IPS-15b (cell line): ENCODE data around the gene CEP112.

ENCODE experiments used
- H3K27me3 ChIP-seq: one replicate; pipeline ENCODE4 v1.6.1; 2013; ENCODE audit warnings: low read length; ENCODE audit not compliant: control insufficient read depth, insufficient read depth
- H3K36me3 ChIP-seq: one replicate; pipeline ENCODE4 v1.6.1; 2013; ENCODE audit warnings: low read length; ENCODE audit not compliant: control insufficient read depth, insufficient read depth
- H3K4me1 ChIP-seq: one replicate; pipeline ENCODE4 v1.6.1; 2013; ENCODE audit warnings: mild to moderate bottlenecking, low read length; ENCODE audit not compliant: control insufficient read depth, insufficient read depth
- H3K4me3 ChIP-seq: one replicate; pipeline ENCODE4 v1.5.1; 2013; ENCODE audit warnings: low read depth, low read length
- H3K9ac ChIP-seq: one replicate; pipeline ENCODE4 v1.6.1; 2013; ENCODE audit warnings: low read depth, mild to moderate bottlenecking, low read length
- H3K9me3 ChIP-seq: one replicate; pipeline ENCODE4 v1.6.1; 2013; ENCODE audit warnings: mild to moderate bottlenecking, low read length; ENCODE audit not compliant: control insufficient read depth, insufficient read depth

The CEP112 gene

DNA sequence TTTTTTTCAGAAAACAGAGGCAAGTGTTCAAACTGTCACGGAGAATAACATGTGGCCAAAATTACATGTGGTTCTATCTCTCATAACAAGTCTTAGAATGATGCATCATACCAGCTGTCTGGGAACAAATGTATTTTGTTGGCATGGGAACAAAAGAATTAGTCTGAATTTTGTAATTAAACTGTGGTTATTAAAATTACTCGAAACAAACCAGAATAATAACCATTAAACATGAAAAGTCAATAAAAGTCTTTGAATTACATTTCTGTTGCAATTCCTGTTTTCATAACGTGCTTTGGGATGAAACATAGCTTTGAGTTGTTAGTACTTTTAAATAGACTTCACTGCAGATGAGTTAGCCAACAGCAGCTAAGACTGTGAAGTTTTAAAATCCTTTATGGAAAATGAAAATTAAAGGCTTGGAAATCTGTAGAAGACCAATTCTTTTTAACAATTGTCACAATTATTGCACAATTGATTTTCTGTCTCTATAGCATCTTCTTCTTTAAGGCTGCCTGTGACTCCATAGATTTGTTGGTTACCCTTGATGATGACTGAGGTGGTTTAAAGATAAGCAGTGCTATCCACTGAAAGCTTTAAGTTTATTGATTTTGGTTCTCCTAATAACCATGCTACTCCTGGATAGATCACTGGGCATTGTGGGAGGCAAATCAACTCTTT lies 512.6 kb downstream of the CEP112 start:
- Histone ChIP-seq H3K27me3 (peaks cover 9% of the 10 kb centered on the region), H3K4me1 (peaks cover 2% of the 10 kb centered on the region), H3K9me3 (no peaks in the 10 kb centered on the region), H3K9ac (no peak overlapping the region), H3K36me3 (no peaks in the 10 kb centered on the region), H3K4me3 (no peak overlapping the region)

DNA sequence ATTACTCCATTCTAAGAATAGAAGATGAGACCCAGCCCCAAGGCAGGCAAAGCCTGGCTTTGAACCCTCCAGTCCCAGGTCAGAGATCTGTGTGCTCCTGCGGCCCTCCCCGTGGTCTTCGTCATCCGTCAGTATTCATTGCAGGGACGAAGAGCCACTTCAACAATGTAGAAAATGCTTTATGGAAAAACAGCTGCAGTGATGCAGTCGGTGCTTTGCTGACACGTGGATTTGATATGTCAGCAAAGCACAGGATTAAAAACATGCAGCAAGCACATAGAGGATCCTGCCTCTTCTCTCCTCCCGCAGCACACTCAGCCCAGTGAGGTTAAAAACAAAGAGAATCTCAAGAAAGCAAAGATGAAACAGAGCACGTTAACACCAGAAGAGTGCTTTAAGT lies 513.4 kb downstream of the CEP112 start:
- no peaks in the 10 kb centered on the region for H3K9me3 ChIP-seq
- H3K4me3 ChIP-seq: no peak overlapping the region
- no peaks in the 10 kb centered on the region for H3K36me3 ChIP-seq
- H3K4me1 ChIP-seq: peaks cover 2% of the 10 kb centered on the region
- H3K27me3 ChIP-seq: peaks cover 9% of the 10 kb centered on the region
- no peak overlapping the region for H3K9ac ChIP-seq

DNA sequence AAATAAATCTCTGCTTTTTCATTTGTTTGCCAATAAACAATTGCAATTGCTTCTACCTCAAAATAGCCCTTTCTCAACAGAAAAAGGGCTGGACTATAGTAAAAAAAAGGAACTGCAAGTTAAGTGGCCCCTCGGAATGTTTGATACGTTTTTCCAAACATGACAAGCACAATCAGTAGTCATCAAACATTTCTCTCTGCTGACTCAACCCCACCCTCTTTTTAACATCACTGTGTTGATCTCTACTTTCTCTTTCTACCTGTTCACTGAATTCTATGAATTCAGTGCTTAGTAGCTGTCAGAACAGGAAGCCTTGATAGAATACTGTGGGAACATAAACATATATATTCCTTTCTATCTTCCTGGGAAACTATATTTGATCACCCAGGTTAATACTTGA lies 514.0 kb downstream of the CEP112 start:
- H3K27me3 ChIP-seq: peaks cover 8% of the 10 kb centered on the region
- no peak overlapping the region for H3K9ac ChIP-seq
- no peak overlapping the region for H3K4me3 ChIP-seq
- H3K9me3 ChIP-seq: no peaks in the 10 kb centered on the region
- H3K4me1 ChIP-seq: no peaks in the 10 kb centered on the region
- H3K36me3 ChIP-seq: no peaks in the 10 kb centered on the region

DNA sequence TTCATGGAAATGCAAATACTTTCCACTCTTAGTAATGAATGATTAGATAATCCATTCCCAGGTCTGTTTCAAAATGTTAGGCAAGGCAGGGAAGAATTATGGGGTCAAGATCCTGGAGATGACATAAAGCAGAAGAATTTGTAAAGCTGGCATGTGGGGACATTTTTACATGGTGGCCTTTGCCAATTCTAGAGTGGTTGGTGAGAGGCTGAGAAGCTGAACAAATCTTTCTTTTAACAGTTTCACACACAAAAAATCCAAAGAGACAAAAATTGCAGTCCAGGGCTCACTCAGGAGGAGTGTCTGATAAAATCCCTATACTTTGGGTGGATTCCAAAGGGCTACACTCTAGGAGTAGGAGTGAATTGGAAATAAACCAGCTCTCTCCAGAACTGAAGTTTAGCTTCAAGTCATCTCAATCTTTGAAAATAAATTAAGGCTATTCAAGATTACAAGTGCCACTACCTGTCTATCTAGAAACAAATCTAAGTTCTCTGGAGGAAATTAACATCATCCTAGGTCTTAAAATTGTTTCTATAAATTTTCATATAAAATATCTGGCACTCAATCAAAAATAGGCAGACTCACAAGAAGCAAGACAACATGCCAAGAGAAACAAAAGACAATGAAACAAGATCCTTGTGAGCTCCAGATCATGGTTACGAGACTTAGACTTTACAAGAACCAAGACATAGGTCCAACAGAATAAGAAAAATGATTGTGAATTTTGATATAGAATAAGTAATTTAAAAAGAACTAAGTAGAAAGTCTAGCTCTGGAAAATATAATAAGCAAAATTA lies 517.5 kb downstream of the CEP112 start:
- Histone ChIP-seq H3K36me3 (no peaks in the 10 kb centered on the region), H3K9me3 (no peaks in the 10 kb centered on the region), H3K4me1 (no peaks in the 10 kb centered on the region), H3K9ac (no peak overlapping the region), H3K4me3 (no peak overlapping the region), H3K27me3 (no peaks in the 10 kb centered on the region)

DNA sequence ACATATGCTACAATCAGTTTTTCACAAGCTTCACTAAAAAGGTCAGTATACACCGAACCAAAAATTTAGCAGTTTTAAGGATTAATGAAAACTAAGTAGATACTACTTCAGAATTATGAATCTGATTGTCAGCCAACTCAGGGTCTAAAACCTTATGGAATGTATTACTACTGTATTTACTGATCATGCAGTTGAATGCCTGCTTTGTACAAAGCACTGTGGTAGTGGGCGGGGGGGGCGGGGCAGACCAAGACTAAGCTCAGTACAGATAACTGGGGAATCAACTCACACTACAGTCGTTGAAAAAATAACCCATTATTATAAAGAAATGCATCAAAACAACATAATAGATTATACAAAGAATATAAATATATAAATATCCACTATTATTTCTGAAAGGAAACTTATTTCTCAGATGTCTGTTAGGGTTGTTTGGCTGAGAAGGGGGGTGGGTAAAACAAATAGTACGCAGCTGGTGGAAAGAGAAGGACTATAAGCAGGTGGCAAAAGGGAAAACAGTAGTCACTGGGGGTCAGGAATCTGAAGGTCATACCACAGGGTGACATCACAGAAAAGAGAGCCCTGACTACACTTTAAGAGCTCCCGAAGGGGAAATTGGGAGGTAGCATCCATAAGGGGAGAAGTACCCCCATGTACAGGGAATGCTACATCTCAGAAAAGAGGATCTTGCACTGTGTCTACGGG lies 521.1 kb downstream of the CEP112 start:
- Histone ChIP-seq H3K27me3 (no peaks in the 10 kb centered on the region), H3K4me3 (no peak overlapping the region), H3K9ac (no peak overlapping the region), H3K36me3 (no peaks in the 10 kb centered on the region), H3K9me3 (no peaks in the 10 kb centered on the region), H3K4me1 (no peaks in the 10 kb centered on the region)

DNA sequence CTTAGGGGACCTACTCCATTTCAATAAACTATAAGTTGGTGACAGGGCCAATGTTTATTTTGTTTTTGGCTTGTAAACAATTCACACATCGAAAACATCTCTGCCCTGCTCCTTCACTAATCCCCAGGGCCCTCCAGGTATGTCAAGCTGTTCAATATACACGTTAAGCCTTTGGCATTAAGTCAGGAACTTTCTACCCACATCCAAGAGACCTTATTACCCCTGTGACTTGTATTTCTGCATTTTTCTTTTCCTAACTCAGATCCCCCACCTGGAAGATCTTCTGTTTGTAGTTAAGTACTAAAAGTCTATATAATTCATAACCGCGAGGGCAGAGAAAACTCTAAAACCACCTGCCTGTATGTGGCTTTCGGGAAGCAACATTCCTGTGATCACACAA lies 523.7 kb downstream of the CEP112 start:
- Histone ChIP-seq H3K4me1 (no peaks in the 10 kb centered on the region), H3K27me3 (no peaks in the 10 kb centered on the region), H3K36me3 (no peaks in the 10 kb centered on the region), H3K9ac (no peak overlapping the region), H3K9me3 (no peaks in the 10 kb centered on the region), H3K4me3 (no peak overlapping the region)

DNA sequence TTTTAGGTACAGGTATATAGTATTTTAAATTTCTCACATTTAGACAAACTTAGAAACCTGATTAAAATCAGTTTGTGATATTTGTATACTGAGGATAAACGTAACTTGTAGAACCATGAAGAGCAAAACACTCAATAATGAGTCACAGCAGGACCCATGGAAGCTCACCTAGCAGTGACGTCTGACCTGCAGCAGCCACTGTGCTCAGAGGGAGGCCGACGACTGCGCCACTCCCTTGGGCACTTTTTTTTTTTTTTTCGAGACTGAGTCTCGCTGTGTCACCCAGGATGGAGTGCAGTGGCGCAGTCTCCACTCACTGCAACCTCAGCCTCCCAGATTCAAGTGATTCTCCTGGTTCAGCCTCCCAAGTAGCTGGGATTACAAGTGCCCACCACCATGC lies 524.3 kb downstream of the CEP112 start:
- no peaks in the 10 kb centered on the region for H3K4me1 ChIP-seq

DNA sequence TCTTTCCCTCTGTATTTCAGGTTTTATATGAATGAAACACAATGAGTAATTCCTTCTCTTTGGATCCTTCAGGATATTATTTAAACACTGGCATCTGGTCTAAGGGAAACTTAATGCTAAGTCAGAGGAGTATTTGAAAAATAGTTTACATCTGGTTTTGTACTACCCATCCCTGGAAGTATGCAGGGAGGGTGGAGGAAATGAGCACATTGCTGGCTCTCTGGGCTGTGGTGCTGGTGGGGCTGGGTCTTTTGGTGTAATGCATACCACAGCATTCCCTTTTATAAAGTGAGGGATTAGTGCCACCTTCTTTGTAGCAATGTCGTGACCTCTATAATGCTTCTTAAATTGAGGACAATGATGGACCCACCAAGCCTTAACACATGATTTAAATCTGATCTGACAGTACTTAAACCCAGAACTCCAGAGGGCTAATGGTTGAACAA lies 525.0 kb downstream of the CEP112 start:
- H3K9me3 ChIP-seq: no peaks in the 10 kb centered on the region
- H3K9ac ChIP-seq: no peak overlapping the region

More for the DNA sequence above, 524.3 kb downstream of the CEP112 start:
- no peak overlapping the region for H3K4me3 ChIP-seq
- H3K36me3 ChIP-seq: no peaks in the 10 kb centered on the region
- no peaks in the 10 kb centered on the region for H3K27me3 ChIP-seq
- H3K9me3 ChIP-seq: no peaks in the 10 kb centered on the region
- no peak overlapping the region for H3K9ac ChIP-seq

DNA sequence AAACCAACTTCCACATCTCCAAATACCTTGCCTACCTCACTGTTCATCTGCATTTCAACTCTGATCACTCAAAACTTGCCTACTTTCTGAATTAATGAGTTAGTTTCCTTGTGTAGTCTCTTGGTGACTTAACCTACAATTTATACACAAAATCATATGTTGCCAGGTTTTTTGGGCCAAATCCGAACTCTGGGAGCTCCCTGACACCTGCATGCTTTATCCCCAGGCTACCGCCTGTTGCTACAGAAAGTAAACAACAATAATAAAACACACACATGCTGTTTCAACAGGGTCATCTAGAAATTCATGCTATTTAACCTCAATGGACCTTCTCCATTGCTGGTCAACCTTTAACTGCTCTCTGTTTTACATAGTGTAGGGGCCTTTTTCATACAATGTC lies 526.0 kb downstream of the CEP112 start:
- no peak overlapping the region for H3K4me3 ChIP-seq
- H3K36me3 ChIP-seq: no peaks in the 10 kb centered on the region
- H3K9ac ChIP-seq: no peak overlapping the region
- no peaks in the 10 kb centered on the region for H3K9me3 ChIP-seq
- H3K4me1 ChIP-seq: no peaks in the 10 kb centered on the region
- H3K27me3 ChIP-seq: no peaks in the 10 kb centered on the region

More for the DNA sequence above, 525.0 kb downstream of the CEP112 start:
- no peaks in the 10 kb centered on the region for H3K36me3 ChIP-seq
- no peaks in the 10 kb centered on the region for H3K27me3 ChIP-seq
- no peak overlapping the region for H3K4me3 ChIP-seq
- H3K4me1 ChIP-seq: no peaks in the 10 kb centered on the region

DNA sequence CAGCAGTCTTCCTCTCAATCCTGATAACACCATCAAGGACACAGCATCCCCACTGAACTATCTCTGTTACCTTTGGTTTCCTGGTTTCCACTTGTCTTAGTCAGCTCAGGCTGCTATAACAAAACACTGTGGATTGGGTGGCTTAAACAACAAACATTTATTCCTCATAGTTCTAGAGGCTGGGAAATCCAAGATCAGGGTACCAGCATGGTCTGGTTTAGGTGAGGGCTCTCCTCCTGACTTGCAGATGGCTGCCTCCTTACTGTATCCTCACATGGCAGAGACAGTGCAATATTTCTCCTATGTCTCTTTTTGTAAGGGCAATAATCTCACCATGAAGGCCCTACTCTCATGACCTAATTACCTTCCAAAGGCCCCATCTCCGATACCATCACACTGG lies 527.2 kb downstream of the CEP112 start:
- H3K27me3 ChIP-seq: no peaks in the 10 kb centered on the region
- H3K4me1 ChIP-seq: no peaks in the 10 kb centered on the region
- no peak overlapping the region for H3K9ac ChIP-seq
- H3K4me3 ChIP-seq: no peak overlapping the region
- no peaks in the 10 kb centered on the region for H3K9me3 ChIP-seq
- no peaks in the 10 kb centered on the region for H3K36me3 ChIP-seq

DNA sequence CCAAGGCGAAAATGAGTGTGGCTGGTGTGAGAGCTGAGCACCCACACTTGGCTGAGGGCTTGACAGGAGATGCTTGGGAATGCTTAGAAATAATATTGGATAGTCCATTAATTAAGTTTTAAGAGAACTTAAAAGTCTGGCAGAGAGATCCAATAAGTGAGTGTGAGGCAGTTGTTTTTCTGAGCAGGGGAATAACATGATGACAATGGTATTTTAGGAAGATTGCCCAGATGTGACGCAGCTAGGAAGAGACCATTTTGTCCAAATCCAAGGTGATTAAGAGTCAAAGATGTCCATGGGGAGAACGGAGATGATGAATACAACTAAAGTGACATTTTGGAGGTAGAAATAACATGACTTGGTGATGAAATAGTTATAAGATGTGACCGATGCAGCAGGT lies 527.7 kb downstream of the CEP112 start:
- Histone ChIP-seq H3K36me3 (no peaks in the 10 kb centered on the region), H3K9ac (no peak overlapping the region), H3K4me3 (no peak overlapping the region), H3K27me3 (no peaks in the 10 kb centered on the region), H3K9me3 (no peaks in the 10 kb centered on the region), H3K4me1 (no peaks in the 10 kb centered on the region)
